ENCODE results near the gene SIAE.

DNA sequence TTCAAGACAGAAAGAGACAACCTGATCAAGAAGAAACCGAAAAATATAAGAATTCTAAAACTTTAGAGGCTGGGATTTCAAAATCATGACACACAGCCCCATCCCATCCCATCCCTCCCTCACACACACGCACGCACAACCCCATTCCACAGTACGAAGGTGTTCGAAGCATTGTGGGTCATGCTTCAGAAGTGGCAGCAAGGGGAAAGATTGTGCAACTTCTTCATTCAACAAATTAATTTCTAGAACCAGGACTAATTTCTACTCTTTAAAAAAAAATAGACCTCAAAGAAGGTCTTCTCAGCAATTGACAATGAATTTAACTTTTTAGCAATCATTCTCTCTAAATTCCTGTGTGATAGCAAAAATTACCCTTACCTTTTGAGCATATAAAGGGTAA, 1.0 kb upstream of the SIAE start:
- no peak for TF ChIP-seq CTCF (IDR thresholded peaks at IDR 0.05)
- TF ChIP-seq EZH2 (IDR thresholded peaks at IDR 0.05; ENCODE audit: borderline replicate concordance, insufficient read depth, low read depth, low read length, poor library complexity, severe bottlenecking) = no peak
